Measurements from ENCODE around the gene GALNT7.

The GALNT7 gene

DNA sequence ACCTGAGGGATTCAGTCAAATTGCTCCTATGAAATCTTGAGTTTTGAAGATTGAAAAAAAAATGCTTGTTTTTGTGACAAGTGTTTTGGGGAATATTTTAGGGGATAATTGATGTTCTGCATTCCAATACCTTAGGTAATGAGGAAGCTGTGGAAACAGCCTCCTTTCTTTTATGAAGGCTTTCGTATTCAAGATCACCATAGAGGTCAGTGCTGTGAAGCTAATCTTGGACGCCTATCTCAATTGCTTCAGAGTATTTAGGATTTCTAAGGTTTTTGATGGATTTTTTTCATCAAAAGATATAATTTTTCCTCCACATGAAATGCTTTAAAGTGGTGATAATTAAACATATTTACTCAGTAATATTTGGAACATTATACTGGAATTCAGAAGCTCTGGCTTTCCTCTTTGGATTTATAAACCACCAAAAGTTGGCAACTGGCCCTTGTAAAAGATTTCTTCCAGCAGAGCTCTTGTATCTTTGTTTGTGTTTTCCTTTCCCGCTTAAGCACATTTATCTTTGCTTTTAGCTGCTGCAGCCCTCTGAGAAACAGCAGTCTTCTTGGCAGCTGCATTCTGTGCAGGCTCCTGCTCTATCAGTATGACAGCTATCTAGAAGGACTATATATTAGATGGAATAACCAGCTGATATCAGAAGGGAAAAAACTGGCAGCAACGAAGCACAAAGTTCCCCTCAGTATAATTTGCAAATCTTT is 101.9 kb downstream of the GALNT7 start:
- no peak for DNase-seq

DNA sequence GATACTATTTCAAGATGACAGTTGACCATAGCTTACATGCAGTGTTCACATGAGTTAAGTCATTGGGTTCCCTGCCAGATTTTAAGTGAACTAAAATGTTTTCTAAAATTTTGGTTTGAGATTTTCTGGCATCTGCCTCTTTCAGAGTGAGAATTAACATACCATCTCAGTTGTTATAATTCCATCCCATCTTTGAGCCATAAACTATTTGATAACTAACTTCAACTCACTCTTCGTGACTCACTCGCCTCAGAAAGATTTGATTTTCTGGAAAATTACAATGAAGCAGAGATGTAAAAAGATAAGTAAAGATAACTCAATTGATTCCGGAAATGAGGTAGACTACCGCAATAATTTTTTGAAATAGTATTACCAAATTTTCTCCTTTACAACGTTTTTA is 103.7 kb downstream of the GALNT7 start:
- DNase-seq: no peak

GRCh38 chr4:173272996-173273395 is 104.4 kb downstream of the GALNT7 start:
- DNase-seq: no peak

GRCh38 chr4:173273941-173274340 is 105.3 kb downstream of the GALNT7 start:
- no peak for DNase-seq

GRCh38 chr4:173274744-173275143 is 106.1 kb downstream of the GALNT7 start:
- DNase-seq: no peak

- DNase-seq: no peak
Observed at GRCh38 chr4:173275150-173275549, 106.5 kb downstream of the GALNT7 start.

DNA sequence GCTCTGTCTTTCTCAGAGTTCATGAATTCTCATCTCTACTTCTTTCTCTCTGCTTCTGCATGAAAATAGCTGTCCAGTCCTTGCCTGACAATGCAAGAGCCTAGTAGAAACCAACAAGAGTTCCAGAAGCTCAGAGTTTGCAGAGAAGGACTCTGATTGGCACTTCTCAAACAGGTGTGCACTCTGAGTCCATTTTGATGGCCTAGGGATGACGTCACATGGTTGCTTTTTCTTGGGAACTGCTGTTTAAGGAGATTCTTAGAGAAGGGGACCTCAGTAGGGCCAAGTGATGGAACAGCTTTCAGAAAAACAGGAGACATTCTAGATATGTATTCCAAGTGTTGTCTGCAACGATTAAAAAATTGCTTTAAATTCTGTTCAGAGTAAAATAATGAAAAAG is 108.7 kb downstream of the GALNT7 start:
- DNase-seq: no peak

GRCh38 chr4:173280998-173281397 is 112.4 kb downstream of the GALNT7 start:
- DNase-seq: no peak

DNA sequence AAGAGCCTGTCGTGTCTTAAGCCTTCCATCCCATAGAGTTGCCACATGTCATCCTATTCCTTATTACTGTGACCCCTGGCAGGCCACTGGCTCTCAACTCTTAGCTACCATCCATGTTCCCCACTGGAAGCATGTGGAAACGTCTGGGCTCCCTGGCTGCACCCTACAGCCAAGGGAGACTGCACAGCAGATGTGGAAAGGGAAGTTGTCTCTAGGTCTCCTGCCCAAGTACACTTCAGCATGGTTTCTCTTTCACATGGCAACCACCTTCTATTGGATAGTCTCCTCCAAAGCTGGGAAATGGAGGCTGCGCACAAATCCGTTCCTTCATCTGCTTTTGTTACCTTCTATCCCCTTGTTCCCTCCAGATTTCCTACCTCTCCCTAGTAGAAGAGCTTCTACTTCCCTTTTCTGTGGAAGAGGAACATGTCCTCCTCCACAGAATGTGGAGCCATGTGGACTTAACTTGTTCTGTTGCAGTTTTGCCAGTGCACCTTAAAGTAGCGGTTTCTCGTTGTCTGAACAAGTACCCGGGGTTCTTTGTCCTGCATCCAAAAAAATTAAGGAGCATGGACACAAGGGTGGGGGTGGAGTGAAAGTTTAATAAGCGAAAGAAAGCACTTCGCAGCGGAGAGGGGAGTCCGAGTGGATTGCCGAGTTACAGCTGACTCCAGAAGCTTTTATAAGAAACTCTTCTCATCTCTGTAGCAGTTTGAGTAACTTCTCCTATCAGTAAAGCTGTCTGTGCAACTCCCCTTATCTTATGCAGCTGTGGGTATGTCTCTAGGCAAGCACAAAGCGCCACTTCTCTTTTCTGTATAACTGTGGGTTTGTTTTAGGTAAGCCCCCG is 113.0 kb downstream of the GALNT7 start:
- no peak for DNase-seq

DNA sequence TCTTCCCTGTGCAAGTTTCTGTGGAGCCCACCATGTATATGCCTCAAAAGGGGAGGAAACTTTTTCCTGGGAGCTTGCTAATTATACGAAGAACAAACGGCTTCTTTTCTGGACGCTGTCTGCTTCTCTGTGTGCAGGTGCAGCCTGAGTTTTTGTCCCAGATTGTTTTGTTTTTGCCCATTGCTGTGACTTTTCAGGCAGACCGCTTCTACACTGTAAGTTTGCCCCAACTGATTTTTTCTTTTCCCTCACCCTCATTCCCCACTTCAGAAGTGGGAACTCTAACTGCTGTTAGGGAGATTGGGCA is 113.6 kb downstream of the GALNT7 start:
- DNase-seq: no peak

GRCh38 chr4:173282626-173283025 is 114.0 kb downstream of the GALNT7 start:
- DNase-seq: no peak

GRCh38 chr4:173284463-173284862 is 115.9 kb downstream of the GALNT7 start:
- DNase-seq: no peak

GRCh38 chr4:173287486-173287885 is 118.9 kb downstream of the GALNT7 start:
- DNase-seq: no peak

GRCh38 chr4:173288296-173288695 is 119.7 kb downstream of the GALNT7 start:
- DNase-seq: peak; percentile 23

DNA sequence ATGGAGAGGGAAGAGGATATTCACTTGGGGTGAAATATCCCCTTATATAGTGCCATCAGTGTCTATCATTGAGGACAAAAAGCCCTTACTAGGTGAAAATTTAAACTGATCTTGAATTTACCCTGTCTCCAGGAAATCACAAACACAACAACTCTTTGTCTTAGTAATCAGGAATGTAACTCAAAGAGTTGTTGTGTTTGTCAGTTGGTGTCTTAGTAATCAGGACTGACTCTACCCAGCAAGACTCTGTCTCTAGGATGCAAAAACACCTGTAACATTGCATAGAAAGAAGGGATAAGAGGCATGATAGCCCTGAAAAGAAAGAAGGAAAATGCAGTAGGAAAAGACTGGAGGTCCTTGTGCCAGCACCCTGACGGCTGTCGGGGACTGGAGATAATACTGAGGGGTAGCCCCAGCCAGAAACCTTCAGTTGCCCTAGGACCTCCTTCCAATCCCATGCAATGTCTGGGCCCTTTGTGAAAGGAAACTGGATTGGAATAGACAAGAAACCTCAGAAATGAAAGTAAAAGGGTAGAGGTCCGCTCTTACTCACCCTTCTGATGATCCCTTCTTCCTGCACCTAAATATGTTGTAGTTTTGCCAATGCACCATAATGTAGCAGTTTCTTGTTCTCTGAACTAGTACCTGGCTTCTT is 120.2 kb downstream of the GALNT7 start:
- DNase-seq: no peak

DNA sequence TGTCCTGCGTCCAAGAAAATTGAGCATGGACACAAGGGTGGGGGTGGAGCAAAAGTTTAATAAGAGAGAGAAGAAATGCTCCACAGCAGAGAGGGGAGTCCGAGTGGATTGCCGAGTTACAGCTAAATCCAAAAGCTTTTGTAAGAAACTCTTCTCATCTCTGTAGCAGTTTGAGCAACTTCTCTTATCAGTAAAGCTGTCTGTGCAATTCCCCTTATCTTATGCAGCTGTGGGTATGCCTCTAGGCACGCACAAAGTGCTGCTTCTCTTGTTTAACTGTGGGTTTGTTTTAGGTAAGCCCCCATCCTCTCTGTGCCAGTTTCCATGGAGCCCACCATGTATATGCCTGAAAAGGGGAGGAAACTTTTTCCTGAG is 120.7 kb downstream of the GALNT7 start:
- no peak for DNase-seq

DNA sequence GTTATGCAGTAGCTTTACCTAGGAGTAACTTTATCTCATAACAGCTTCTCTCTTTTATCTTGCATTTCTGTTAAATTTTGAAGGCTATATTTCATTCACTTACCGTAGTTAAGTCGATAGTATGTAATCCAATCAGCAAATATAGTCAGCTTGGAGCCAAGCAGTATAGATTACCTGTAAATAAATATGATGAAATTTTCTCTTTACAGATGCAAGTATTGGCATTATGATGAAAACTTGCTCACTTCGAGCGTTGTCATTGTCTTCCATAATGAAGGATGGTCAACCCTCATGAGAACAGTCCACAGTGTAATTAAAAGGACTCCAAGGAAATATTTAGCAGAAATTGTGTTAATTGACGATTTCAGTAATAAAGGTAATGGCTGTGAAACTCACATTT is 123.3 kb downstream of the GALNT7 start:
- no peak for DNase-seq

GRCh38 chr4:173293663-173294062 is 125.1 kb downstream of the GALNT7 start:
- no peak for DNase-seq

DNA sequence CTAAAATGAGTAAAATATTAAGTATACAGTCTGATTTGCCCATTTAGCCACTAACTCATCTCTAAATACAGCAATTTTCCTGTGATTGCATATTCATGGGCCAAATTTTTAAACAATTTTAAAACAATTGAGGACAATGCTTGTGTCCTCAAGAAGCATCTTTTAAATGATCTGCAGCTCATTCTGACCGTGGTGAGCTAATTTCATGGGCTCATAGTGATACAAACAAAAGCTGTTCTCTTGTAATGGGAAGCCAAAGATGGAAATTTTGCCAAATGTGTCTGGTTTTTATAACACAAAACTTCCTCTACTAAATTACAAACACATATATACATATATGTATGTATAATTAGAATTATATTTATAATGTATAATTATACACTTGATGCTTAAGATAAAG is 125.8 kb downstream of the GALNT7 start:
- DNase-seq: no peak

DNA sequence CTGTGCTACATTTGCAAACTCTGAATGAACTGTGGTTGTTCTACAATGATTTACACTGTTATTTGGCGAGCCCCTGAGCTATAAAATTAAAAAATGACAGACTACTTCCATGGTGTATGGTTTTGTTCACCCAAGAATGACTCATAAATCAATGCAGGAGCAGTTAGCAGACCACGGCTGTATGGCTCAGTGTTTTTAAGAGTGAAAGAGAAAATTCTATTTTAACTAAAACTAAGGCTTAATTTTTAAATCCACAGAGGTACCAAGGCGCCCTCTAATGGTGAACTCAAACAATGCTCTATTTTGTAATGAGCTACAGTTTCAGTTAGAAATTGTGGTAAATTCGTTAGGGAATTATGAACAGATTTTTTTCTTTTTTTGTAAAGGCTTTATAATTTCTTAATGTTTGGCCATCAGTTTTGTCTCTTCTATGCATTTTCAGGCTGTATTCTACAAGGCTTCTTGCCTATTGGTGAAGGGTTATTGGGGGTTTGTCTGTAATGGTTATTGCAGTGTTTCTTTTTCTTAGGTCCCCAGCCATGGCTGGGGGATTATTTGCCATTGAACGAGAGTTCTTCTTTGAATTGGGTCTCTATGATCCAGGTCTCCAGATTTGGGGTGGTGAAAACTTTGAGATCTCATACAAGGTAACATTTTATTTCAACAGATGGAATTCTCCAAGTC is 133.0 kb downstream of the GALNT7 start:
- DNase-seq: no peak

GRCh38 chr4:173307778-173308177 is 139.2 kb downstream of the GALNT7 start:
- DNase-seq: no peak

DNA sequence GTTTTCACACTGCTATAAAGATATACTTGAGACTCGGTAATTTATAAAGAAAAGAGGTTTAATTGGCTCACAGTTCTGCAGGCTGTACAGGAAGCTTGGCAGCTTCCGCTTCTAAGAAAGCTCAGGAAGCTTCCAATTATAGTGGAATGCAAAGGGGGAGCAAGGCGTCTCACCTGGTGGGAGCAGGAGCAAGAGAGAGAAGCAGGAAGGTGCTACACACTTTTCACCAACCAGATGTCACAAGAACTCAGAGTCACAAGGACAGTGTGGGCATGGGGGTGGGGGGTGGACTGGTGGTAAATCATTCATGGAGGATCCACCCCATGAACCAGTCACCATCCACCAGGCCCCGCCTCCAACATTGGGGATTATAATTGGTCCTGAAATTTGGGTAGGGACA is 142.8 kb downstream of the GALNT7 start:
- DNase-seq: no peak

DNA sequence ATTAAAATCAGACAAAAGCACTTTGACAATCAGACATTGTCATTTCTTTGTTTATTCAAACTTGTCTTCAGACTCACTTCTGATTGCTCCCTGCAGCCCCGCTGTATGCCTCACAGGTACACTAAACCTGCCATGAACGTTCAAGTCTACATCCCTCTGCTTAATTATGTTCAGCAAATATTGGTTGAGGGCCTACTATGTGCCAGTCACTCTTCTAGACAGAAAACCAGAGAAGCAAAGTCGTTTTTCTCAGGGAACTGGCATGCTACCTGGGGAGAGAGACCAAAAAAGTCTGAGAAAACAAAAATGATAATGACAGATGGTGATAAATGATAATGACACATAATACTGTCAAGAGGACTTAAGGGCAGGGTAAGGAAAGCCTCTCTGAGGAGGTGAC is 146.1 kb downstream of the GALNT7 start:
- no peak for DNase-seq

DNA sequence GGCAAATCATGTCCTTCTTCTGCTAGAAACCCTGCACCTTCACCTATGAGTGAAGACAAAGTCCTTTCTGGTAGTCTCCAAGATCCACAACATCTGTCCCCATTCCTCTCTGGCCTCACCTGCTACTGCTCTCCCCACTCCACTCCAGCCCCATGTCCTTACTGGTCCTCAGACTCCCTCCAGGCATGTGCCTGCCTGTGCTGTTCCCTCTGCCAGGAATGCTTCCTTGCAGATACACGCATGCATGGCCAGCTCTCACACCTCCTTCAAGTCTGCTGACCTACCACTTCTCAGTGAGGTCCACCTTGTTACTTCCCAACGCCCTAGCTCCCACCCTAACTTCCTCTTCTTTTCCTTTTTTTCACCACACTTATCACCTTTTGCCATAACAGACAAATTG is 147.4 kb downstream of the GALNT7 start:
- DNase-seq: no peak

All from NCI-H1694 treated with DMSO at 0.1 percent for 48 hours (cell line).